Central memory CD8-positive, alpha-beta T cell (primary cell): ENCODE results near the gene RNF34.

Experiments
- ATAC-seq: fragments of 150-1000 bp; cut with Tn5 transposase; replicated peaks from 2 replicates; pipeline ENCODE4 v1.10.0; 2022; ENCODE audit warnings: mild to moderate bottlenecking, moderate FRiP score, moderate number of reproducible peaks; ENCODE audit not compliant: poor library complexity, severe bottlenecking; ENCODE audit errors: extremely low read depth
- DNase-seq, 2 donors: peaks; one replicate each; pipeline ENCODE4 v3.0.0; 2021; ENCODE audit warnings: low spot score in 2 of 2
- H3K27ac Mint-ChIP-seq: one replicate; pipeline ENCODE4 v1.8.0; 2022; ENCODE audit warnings: low read depth, mild to moderate bottlenecking, moderate library complexity, mixed read lengths
- H3K27me3 Mint-ChIP-seq: one replicate; pipeline ENCODE4 v1.8.0; 2022; ENCODE audit warnings: mixed read lengths
- H3K36me3 Mint-ChIP-seq: one replicate; pipeline ENCODE4 v1.8.0; 2022; ENCODE audit warnings: mild to moderate bottlenecking, moderate library complexity, mixed read lengths; ENCODE audit not compliant: insufficient read depth
- H3K4me1 Mint-ChIP-seq: one replicate; pipeline ENCODE4 v1.8.0; 2022; ENCODE audit warnings: mixed read lengths
- H3K4me3 Mint-ChIP-seq: one replicate; pipeline ENCODE4 v1.8.0; 2022; ENCODE audit warnings: mild to moderate bottlenecking, moderate library complexity, mixed read lengths
- H3K9me3 Mint-ChIP-seq: one replicate; pipeline ENCODE4 v1.8.0; 2022; ENCODE audit warnings: mixed read lengths

RNF34 gene

GRCh38 chr12:121427556-121428050, 27.7 kb downstream of the RNF34 start:
- Mint-ChIP-seq H3K4me1 (peaks cover 5% of the 10 kb centered on the region), H3K36me3 (peaks cover 88% of the 10 kb centered on the region), H3K4me3 (no peak overlapping the region), H3K27me3 (no peaks in the 10 kb centered on the region), H3K9me3 (no peaks in the 10 kb centered on the region), H3K27ac (no peak overlapping the region)
- no peak for DNase-seq
- ATAC-seq = no peak

GRCh38 chr12:121428883-121429282, 29.0 kb downstream of the RNF34 start:
- no peaks in the 10 kb centered on the region for H3K27me3 Mint-ChIP-seq
- DNase-seq (no peak), ATAC-seq (no peak)
- no peaks in the 10 kb centered on the region for H3K9me3 Mint-ChIP-seq
- no peak overlapping the region for H3K27ac Mint-ChIP-seq
- H3K4me3 Mint-ChIP-seq = no peak overlapping the region
- H3K36me3 Mint-ChIP-seq = peaks cover 88% of the 10 kb centered on the region
- H3K4me1 Mint-ChIP-seq = peaks cover 5% of the 10 kb centered on the region

GRCh38 chr12:121430833-121431415, 31.0 kb downstream of the RNF34 start:
- no peak overlapping the region for H3K27ac Mint-ChIP-seq
- DNase-seq = no peak
- H3K27me3 Mint-ChIP-seq = no peaks in the 10 kb centered on the region
- H3K9me3 Mint-ChIP-seq = no peaks in the 10 kb centered on the region
- ATAC-seq = no peak
- H3K36me3 Mint-ChIP-seq = peaks cover 83% of the 10 kb centered on the region
- peaks cover 5% of the 10 kb centered on the region for H3K4me1 Mint-ChIP-seq
- H3K4me3 Mint-ChIP-seq = no peak overlapping the region

- Mint-ChIP-seq H3K27me3 (no peaks in the 10 kb centered on the region), H3K36me3 (peaks cover 78% of the 10 kb centered on the region), H3K9me3 (peaks cover 5% of the 10 kb centered on the region), H3K4me3 (no peak overlapping the region), H3K4me1 (peaks cover 13% of the 10 kb centered on the region), H3K27ac (peak overlapping the region; percentile 75)
- no peak for ATAC-seq
- DNase-seq = no peak
Measured at GRCh38 chr12:121432740-121433480, 33.0 kb downstream of the RNF34 start.

- Mint-ChIP-seq H3K27me3 (no peaks in the 10 kb centered on the region), H3K9me3 (peaks cover 5% of the 10 kb centered on the region), H3K27ac (peak overlapping the region; percentile 71), H3K36me3 (peaks cover 69% of the 10 kb centered on the region), H3K4me3 (no peak overlapping the region), H3K4me1 (peaks cover 13% of the 10 kb centered on the region)
- DNase-seq (no peak), ATAC-seq (no peak)
Measured at GRCh38 chr12:121436706-121437105, 36.8 kb downstream of the RNF34 start.

- Mint-ChIP-seq H3K4me1 (peaks cover 15% of the 10 kb centered on the region), H3K27ac (no peak overlapping the region), H3K9me3 (peaks cover 5% of the 10 kb centered on the region), H3K27me3 (no peaks in the 10 kb centered on the region), H3K36me3 (peaks cover 57% of the 10 kb centered on the region), H3K4me3 (no peak overlapping the region)
- DNase-seq (no peak), ATAC-seq (no peak)
Measured at GRCh38 chr12:121438905-121439304, 39.0 kb downstream of the RNF34 start.

GRCh38 chr12:121439715-121440114, 39.8 kb downstream of the RNF34 start:
- Mint-ChIP-seq H3K4me3 (no peak overlapping the region), H3K27ac (peak overlapping the region; percentile 84), H3K4me1 (peaks cover 17% of the 10 kb centered on the region), H3K36me3 (peaks cover 54% of the 10 kb centered on the region), H3K27me3 (no peaks in the 10 kb centered on the region), H3K9me3 (peaks cover 5% of the 10 kb centered on the region)
- ATAC-seq (no peak), DNase-seq (no peak)

- H3K27me3 Mint-ChIP-seq = no peaks in the 10 kb centered on the region
- no peak overlapping the region for H3K4me3 Mint-ChIP-seq
- H3K27ac Mint-ChIP-seq = no peak overlapping the region
- H3K4me1 Mint-ChIP-seq = peaks cover 17% of the 10 kb centered on the region
- peaks cover 5% of the 10 kb centered on the region for H3K9me3 Mint-ChIP-seq
- no peak for DNase-seq
- H3K36me3 Mint-ChIP-seq = peaks cover 50% of the 10 kb centered on the region
- no peak for ATAC-seq
Measured at GRCh38 chr12:121440768-121441167, 40.9 kb downstream of the RNF34 start.

- no peak for DNase-seq
- Mint-ChIP-seq H3K4me1 (peaks cover 16% of the 10 kb centered on the region), H3K9me3 (peaks cover 1% of the 10 kb centered on the region), H3K27me3 (no peaks in the 10 kb centered on the region), H3K36me3 (peaks cover 50% of the 10 kb centered on the region), H3K4me3 (no peak overlapping the region), H3K27ac (no peak overlapping the region)
- no peak for ATAC-seq
Measured at GRCh38 chr12:121441555-121441954, 41.6 kb downstream of the RNF34 start.

GRCh38 chr12:121442028-121442948, 42.4 kb downstream of the RNF34 start:
- Mint-ChIP-seq H3K27ac (no peak overlapping the region), H3K36me3 (peaks cover 50% of the 10 kb centered on the region), H3K27me3 (no peaks in the 10 kb centered on the region), H3K4me1 (peaks cover 9% of the 10 kb centered on the region), H3K9me3 (no peaks in the 10 kb centered on the region), H3K4me3 (no peak overlapping the region)
- ATAC-seq (no peak), DNase-seq (no peak)

GRCh38 chr12:121443193-121443870, 43.4 kb downstream of the RNF34 start:
- H3K36me3 Mint-ChIP-seq = peaks cover 42% of the 10 kb centered on the region
- peak overlapping the region; percentile 61 for H3K27ac Mint-ChIP-seq
- peak; percentile 40 for ATAC-seq
- peak in 1 of 2 donors; percentile 54 for DNase-seq
- no peaks in the 10 kb centered on the region for H3K27me3 Mint-ChIP-seq
- peaks cover 10% of the 10 kb centered on the region for H3K4me1 Mint-ChIP-seq
- H3K4me3 Mint-ChIP-seq = no peak overlapping the region
- H3K9me3 Mint-ChIP-seq = no peaks in the 10 kb centered on the region
